ENCODE data around the gene ZCCHC24.

Gene ZCCHC24

GRCh38 chr10:79412516-79412915 is 32.9 kb downstream of the ZCCHC24 start:
- no peak for DNase-seq (ENCODE audit: low read depth in 2 of 2, low spot score in 1 of 2)

GRCh38 chr10:79411546-79412495 is 33.6 kb downstream of the ZCCHC24 start:
- no peak for DNase-seq (ENCODE audit: low read depth in 2 of 2, low spot score in 1 of 2)

- no peak for DNase-seq (ENCODE audit: low read depth in 2 of 2, low spot score in 1 of 2)
Observed at GRCh38 chr10:79410315-79411094, 34.9 kb downstream of the ZCCHC24 start.

GRCh38 chr10:79409726-79410085 is 35.7 kb downstream of the ZCCHC24 start:
- DNase-seq (ENCODE audit: low read depth in 2 of 2, low spot score in 1 of 2): no peak

GRCh38 chr10:79409038-79409725 is 36.2 kb downstream of the ZCCHC24 start:
- no peak for DNase-seq (ENCODE audit: low read depth in 2 of 2, low spot score in 1 of 2)

GRCh38 chr10:79407811-79408795 is 37.3 kb downstream of the ZCCHC24 start:
- DNase-seq (ENCODE audit: low read depth in 2 of 2, low spot score in 1 of 2): no peak

GRCh38 chr10:79407423-79407796 is 38.0 kb downstream of the ZCCHC24 start:
- no peak for DNase-seq (ENCODE audit: low read depth in 2 of 2, low spot score in 1 of 2)

- DNase-seq (ENCODE audit: low read depth in 2 of 2, low spot score in 1 of 2): no peak
Observed at GRCh38 chr10:79406683-79407422, 38.6 kb downstream of the ZCCHC24 start.

GRCh38 chr10:79405995-79406515 is 39.4 kb downstream of the ZCCHC24 start:
- no peak for DNase-seq (ENCODE audit: low read depth in 2 of 2, low spot score in 1 of 2)

GRCh38 chr10:79405221-79405994 is 40.0 kb downstream of the ZCCHC24 start:
- DNase-seq (ENCODE audit: low read depth in 2 of 2, low spot score in 1 of 2): no peak

- DNase-seq (ENCODE audit: low read depth in 2 of 2, low spot score in 1 of 2): no peak
Observed at GRCh38 chr10:79404690-79405131, 40.7 kb downstream of the ZCCHC24 start.

- no peak for DNase-seq (ENCODE audit: low read depth in 2 of 2, low spot score in 1 of 2)
Observed at GRCh38 chr10:79404231-79404609, 41.2 kb downstream of the ZCCHC24 start.

- DNase-seq (ENCODE audit: low read depth in 2 of 2, low spot score in 1 of 2): no peak
Observed at GRCh38 chr10:79403441-79404230, 41.8 kb downstream of the ZCCHC24 start.

GRCh38 chr10:79402951-79403350 is 42.5 kb downstream of the ZCCHC24 start:
- no peak for DNase-seq (ENCODE audit: low read depth in 2 of 2, low spot score in 1 of 2)

- no peak for DNase-seq (ENCODE audit: low read depth in 2 of 2, low spot score in 1 of 2)
Observed at GRCh38 chr10:79402625-79402946, 42.8 kb downstream of the ZCCHC24 start.

- no peak for DNase-seq (ENCODE audit: low read depth in 2 of 2, low spot score in 1 of 2)
Observed at GRCh38 chr10:79401015-79401921, 44.2 kb downstream of the ZCCHC24 start.

All from stimulated activated CD8-positive, alpha-beta memory T cell treated with anti-CD3 and anti-CD28 coated beads, Interleukin-4, amount 100 ng/mL, for 4 hours (primary cell).